Amniotic stem cell (primary cell): ENCODE results near the gene INO80.

Source experiments
- DNase-seq: peaks from one replicate; lab custom pipeline; 2025; lab: John Stamatoyannopoulos, UW

Gene INO80

GRCh38 chr15:40944510-40945296, 171.4 kb downstream of the INO80 start:
- DNase-seq, result no peak

DNA sequence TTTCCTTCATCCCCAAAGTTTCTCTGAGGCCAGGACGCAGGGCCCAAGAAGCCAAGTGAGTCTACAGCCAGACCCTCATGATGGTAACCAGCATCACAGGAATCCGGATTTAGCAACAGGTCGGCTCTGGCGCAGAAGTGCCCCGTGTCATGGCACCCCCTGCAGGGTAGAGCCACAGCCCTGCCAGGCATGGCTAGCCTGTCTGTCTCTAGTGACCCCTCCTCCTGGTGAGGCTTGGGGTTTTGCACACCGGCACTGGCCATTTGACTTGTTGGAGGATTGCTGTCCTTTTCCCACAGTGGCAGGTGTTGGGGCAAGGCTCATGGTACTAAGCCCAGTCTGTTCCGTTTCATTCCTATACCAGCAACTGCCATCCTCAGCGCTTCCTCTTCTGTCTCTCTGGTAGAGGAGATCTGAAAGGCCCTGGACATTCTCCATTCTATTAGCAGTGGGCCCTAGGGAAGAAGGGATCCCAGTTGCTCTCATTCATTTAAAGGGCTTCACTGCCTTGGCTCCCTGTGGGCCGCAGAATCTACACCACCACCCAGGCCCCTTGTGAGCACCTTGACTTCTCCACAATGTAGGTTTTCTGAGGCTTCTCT, 172.2 kb downstream of the INO80 start:
- DNase-seq, result no peak

DNA sequence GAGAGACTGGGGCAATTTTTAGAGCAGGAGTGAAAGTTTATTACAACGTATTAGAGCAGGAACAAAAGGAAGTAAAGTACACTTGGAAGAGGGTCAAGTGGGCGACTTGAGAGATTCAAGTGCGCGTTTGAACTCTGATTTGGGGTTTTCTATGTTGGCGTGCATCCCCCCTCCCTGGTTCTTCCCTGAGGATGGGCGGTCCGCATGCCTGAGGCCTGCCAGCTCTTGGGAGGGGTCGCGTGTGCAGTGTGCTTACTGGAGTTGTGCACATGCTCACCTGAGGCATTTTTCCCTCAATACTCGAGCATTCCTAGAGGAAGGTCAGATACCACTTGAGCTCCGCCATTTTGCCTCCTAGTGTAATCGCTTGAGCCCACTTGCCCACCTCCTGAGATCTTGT, 173.2 kb downstream of the INO80 start:
- no peak for DNase-seq

DNA sequence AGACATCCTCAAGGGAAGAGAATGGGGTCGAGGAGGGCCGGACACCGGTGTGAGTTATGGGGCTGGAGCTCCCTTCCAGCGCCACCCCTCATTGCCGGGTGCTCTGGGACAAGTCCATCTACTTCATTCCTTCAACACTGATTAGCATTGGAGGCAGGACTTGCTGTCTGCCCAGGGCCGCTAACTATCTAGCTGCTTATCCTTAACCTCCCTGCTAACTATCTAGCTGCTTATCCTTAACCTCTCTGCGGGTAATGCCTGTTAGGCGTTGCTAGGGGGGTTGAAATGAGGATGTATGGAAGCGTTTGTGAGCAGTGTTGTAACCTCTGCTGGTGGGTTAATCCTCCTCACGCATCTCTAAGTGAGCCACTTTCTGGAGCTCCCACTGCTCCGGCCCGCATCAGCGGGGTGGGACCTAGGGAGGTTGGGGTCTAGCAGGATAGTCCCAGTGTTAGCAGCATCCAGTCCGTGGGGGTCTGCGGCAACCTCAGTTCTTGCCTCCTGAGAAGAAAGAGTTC, 173.7 kb downstream of the INO80 start:
- no peak for DNase-seq

DNA sequence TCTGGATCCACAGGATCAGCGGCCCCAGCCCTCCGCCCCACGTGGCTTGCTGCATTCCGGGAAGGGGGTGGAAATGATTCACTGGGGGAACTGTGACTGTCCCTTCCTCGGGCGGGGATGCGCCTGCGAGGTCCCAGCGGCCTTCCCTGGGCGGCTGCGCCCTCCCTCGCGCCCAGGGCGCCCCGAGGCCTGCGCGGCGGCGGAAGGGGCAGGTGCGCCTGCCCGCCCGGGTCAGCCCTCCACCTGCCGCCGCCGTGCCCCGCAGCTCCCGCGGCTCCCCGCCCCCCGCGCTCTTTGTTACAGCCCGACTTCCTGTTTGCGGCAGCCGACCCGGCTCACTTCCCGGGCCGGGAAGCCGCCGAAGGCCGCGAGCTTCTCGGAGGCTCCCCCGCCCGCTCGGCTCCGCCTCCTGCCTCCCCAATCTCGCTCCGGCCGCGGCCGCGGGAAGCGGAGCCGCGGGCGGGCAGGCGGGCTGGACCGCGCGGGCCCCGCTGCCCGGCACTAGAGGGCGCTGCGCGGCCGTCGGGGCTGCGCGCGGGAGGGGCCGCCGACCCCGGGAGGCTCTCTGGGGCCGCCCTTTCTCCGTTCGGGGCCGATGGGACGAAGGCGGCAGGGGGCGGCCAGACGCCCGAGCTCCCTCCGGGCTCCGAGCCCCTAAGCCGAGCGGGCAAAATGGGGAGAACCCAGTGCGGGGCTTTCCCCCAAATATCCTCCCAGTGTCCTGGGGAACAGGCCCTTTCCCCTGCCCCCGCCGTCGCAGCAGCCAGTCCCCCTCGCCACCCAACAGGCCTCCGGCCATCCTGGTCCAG, 174.3 kb downstream of the INO80 start:
- DNase-seq, result peak; percentile 53

DNA sequence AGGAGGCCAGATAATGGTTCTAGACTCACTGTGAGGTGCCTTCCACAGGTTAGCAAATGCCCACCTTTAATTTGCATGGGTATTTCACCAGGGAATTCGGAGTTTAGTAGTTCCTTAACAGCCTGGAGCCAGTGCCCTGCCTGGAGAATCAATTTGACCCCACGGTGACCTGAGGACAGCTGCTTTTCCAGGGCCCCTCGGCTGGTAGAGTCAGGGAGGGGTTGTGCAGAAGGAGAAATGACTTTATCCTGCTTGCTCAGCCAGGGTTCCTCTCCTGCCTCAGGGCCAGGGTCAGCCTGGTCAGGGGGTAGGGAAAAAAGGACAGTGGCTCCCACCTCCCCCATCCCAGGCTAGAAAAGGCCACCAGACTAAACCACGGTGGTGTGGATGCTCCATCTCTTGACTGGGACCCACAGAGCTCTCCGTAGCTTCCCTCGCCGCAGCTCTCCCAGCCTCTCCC, 175.0 kb downstream of the INO80 start:
- no peak for DNase-seq

DNA sequence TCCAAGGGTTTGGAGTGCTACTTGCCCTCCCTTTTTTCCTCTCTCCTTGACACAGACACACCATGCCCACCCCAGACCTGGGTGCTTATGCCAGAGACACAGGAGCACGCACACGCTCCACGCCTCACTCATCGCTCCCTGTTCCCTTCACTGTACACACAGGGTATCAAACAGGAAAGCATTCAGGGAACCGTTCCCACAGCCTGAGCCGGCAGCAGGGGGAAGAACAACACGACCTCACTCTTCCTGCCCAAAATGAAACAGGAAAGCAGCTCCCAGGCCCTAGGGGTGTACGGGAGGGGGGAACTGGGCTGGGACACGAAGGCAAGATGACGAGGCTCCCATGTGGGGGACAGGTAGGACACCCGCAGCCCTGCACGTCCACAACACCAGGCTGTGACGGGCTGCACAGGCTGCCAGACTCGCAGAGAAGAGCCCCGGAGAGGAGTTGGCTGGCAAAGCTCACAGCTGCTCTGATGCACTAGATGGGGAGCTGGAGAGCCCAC, 175.7 kb downstream of the INO80 start:
- no peak for DNase-seq

- no peak for DNase-seq
These were observed 177.6 kb downstream of the INO80 start for GRCh38 chr15:40938536-40938870.

DNA sequence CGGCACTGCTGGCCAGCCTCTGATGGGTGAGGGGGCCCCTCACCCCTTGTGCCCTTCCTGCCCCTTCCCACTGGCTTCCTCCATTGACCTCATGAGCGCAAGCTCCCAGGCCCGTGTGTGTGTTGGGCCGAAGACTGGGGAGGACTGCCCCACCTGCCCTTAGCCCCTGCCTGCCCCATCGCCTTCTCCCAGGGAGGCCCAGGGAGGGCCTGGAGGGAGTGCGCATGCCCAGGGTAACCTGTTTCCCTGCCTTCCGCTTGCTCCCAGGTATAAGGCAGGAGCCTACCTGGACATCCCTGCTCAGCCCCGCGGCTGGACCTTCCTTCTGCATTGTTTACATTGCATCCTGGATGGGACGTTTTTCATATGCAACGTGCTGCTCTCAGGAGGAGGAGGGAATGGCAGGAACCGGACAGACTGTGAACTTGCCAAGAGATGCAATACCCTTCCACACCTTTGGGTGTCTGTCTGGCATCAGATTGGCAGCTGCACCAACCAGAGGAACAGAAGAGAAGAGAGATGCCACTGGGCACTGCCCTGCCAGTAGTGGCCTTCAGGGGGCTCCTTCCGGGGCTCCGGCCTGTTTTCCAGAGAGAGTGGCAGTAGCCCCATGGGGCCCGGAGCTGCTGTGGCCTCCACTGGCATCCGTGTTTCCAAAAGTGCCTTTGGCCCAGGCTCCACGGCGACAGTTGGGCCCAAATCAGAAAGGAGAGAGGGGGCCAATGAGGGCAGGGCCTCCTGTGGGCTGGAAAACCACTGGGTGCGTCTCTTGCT, 178.1 kb downstream of the INO80 start:
- DNase-seq, result no peak

GRCh38 chr15:40936709-40937666, 179.1 kb downstream of the INO80 start:
- no peak for DNase-seq

DNA sequence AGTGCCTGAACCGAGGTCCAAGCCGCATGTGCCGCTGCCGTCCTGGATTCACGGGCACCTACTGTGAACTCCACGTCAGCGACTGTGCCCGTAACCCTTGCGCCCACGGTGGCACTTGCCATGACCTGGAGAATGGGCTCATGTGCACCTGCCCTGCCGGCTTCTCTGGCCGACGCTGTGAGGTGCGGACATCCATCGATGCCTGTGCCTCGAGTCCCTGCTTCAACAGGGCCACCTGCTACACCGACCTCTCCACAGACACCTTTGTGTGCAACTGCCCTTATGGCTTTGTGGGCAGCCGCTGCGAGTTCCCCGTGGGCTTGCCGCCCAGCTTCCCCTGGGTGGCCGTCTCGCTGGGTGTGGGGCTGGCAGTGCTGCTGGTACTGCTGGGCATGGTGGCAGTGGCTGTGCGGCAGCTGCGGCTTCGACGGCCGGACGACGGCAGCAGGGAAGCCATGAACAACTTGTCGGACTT, 179.8 kb downstream of the INO80 start:
- DNase-seq, result no peak

- DNase-seq, result no peak
These were observed 181.6 kb downstream of the INO80 start for GRCh38 chr15:40934457-40934856.

GRCh38 chr15:40933517-40933902, 182.6 kb downstream of the INO80 start:
- DNase-seq, result no peak

DNA sequence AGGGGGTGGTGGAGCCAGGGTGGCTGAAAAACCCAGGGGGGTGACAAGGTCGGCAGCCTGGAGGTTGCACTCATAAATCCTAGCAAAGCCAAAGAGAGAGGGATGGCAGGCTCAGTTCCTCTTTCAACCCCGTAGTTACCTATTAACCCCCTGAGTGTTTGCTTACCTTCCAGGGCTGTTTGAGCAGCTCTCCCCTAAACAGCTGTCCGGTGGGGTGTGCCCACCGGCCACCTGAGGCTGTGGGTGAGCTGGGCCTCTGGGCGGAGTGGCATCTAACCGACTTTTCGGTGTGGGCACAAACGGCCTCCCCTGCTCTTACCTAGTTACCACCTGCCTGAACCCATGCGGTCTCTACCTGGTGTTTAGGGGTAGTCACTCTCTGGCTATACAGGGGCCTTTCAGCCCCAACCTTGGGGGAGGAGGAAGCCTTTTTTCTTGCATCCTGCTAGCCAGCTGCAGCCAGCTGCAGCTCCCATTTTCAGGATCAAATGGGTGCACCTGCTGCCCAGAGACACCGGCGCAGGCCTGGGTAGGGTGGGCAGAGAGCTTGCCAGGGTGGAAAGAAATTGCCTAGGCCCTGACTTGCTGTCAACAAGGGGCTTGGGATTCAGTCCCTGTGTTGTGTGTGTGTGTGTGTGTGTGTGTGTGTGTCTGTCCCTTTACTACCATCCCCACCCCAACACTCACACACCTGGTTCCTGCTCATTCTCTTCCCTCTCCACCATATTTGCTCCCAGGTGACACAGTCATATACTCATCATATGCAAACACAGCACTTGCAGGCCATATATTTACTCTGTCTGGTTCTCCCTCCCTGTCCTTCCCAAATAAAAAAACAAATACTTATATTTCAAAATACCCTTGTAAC, 183.2 kb downstream of the INO80 start:
- no peak for DNase-seq

GRCh38 chr15:40932156-40932555, 183.9 kb downstream of the INO80 start:
- DNase-seq, result no peak

GRCh38 chr15:40931300-40932142, 184.6 kb downstream of the INO80 start:
- no peak for DNase-seq

- DNase-seq, result no peak
These were observed 185.4 kb downstream of the INO80 start for GRCh38 chr15:40930430-40931299.
